Fibroblast of lung (primary cell): ENCODE data around the gene GDPGP1. TPM values are rescaled to one million over a fixed set of nuclear protein-coding genes. Genes with fewer than 3 reads are reported as not detected.

Experiments
- DNase-seq, 2 donors: peaks; one replicate each; pipeline versions ENCODE4 v3.0.0 to v3.0.0-alpha.2; 2010; ENCODE audit warnings: low read depth in 2 of 2
- H2AFZ ChIP-seq: 2 replicates; pipeline ENCODE4 v1.5.1; 2012; ENCODE audit warnings: low read length, control low read depth, inconsistent platforms
- H3K27ac ChIP-seq: 2 replicates; pipeline ENCODE4 v1.5.1; 2011; ENCODE audit warnings: low read length, control low read depth; ENCODE audit not compliant: insufficient read depth
- H3K27me3 ChIP-seq: 2 replicates; pipeline ENCODE4 v1.5.1; 2011; ENCODE audit warnings: mild to moderate bottlenecking, low read length; ENCODE audit not compliant: control insufficient read depth, insufficient read depth
- H3K36me3 ChIP-seq: 2 replicates; pipeline ENCODE4 v1.5.1; 2011; ENCODE audit warnings: low read length; ENCODE audit not compliant: control insufficient read depth, insufficient read depth
- H3K4me1 ChIP-seq: 2 replicates; pipeline ENCODE4 v1.5.1; 2011; ENCODE audit warnings: low read length; ENCODE audit not compliant: control insufficient read depth, insufficient read depth; ENCODE audit errors: extremely low read depth
- H3K4me2 ChIP-seq: 2 replicates; pipeline ENCODE4 v1.5.1; 2011; ENCODE audit warnings: low read length, control low read depth; ENCODE audit not compliant: insufficient read depth; ENCODE audit errors: extremely low read depth
- H3K4me3 ChIP-seq, 4 experiments: fragments of 200-600 bp in 1 of 4; sonication (generic) in 1 of 4; replicated peaks in 1 of 4; 2 replicates each; pipeline ENCODE4 v1.5.1; 2011 to 2016; ENCODE audit warnings: low read length in 4 of 4, low read depth in 3 of 4, mild to moderate bottlenecking in 3 of 4, control low read depth in 2 of 4, inconsistent platforms in 1 of 4, mixed read lengths in 1 of 4; ENCODE audit not compliant: insufficient read depth in 1 of 4; ENCODE audit errors: control extremely low read depth in 1 of 4
- H3K79me2 ChIP-seq: 2 replicates; pipeline ENCODE4 v1.5.1; 2012; ENCODE audit warnings: mild to moderate bottlenecking, low read length, inconsistent platforms; ENCODE audit not compliant: control insufficient read depth, insufficient read depth
- H3K9ac ChIP-seq: 2 replicates; pipeline ENCODE4 v1.5.1; 2011; ENCODE audit warnings: mild to moderate bottlenecking, low read length, control low read depth; ENCODE audit not compliant: insufficient read depth
- H3K9me3 ChIP-seq: 2 replicates; pipeline ENCODE4 v1.5.1; 2012; ENCODE audit warnings: low read depth, low read length; ENCODE audit not compliant: control insufficient read depth, insufficient read depth
- H4K20me1 ChIP-seq: 2 replicates; pipeline ENCODE4 v1.5.1; 2011; ENCODE audit warnings: low read length; ENCODE audit not compliant: control insufficient read depth, insufficient read depth; ENCODE audit errors: extremely low read depth
- CTCF ChIP-seq, 2 donors: IDR thresholded peaks in 1 of 2; conservative IDR thresholded peaks in 1 of 2; 1 replicate in 1 of 2; 2 replicates in 1 of 2; pipeline ENCODE4 v1.5.1; 2011 to 2012; ENCODE audit warnings: low read length in 2 of 2, control low read depth in 1 of 2, inconsistent platforms in 1 of 2, low read depth in 1 of 2, mild to moderate bottlenecking in 1 of 2
- EZH2 ChIP-seq: IDR thresholded peaks from 2 replicates; pipeline ENCODE4 v1.5.1; 2012; ENCODE audit warnings: low read length, control low read depth, mild to moderate bottlenecking; ENCODE audit errors: missing control alignments
- polyA plus RNA-seq, 2 donors: library from polyadenylated mRNA; depleted of rRNA in 1 of 2; stranded (reverse) in 1 of 2; unstranded in 1 of 2; fragments of >200 nt; gene quantifications; 2 replicates each; pipeline ENCODE4 v1.2.1, GENCODE V29; 2011 to 2012; ENCODE audit warnings: missing spikeins in 1 of 2
- total RNA-seq: library from RNA; depleted of rRNA; stranded (reverse); fragments of >200 nt; gene quantifications from 2 replicates; pipeline ENCODE4 v1.2.1, GENCODE V29; 2014

GDPGP1 gene
- total and polyA plus RNA-seq, 2 donors (not counting 1 experiment from before 2014, with no cell fraction given), result 1.9 to 9.7 TPM

DNA sequence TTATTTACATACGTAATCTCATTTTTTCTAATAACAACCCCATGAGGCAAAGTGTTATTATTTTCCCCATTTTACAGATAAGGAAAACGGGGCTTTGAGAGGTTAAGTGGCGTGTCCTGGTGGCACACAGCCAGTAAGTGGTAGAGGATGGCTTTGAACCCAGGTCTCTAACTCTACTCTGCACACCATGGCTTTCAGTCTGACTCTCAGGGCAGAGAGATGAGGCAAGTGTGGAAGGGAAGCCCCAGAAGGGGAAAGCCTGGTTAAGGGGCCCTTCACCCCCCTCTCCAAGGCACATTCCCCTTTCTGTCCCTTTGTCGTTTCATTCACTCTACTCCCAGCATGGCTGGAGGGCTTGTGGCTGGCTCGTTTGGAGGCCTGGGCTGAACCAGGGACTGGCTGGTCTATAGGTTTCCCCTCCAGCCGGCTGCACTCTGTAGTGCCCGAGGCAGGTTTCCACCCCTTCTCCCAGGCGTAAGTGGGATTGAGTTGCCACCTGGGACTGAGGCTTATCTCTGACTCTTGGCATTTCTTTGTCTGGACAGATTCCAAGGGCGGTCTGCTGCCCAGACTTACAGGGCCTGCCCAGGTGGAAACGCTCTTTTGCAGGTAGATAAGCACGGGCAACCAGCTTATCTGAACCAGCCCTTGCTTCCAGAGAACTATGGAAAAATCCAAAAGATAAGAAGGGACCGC lies 20.7 kb upstream of the GDPGP1 start:
- Histone ChIP-seq H3K27me3 (no peaks in the 10 kb centered on the region), H3K4me1 (no peaks in the 10 kb centered on the region), H3K79me2 (no peaks in the 10 kb centered on the region), H3K9me3 (no peaks in the 10 kb centered on the region), H3K27ac (no peak overlapping the region), H2AFZ (no peak overlapping the region), H4K20me1 (no peaks in the 10 kb centered on the region), H3K9ac (no peak overlapping the region), H3K4me3 (no peak overlapping the region), H3K36me3 (no peaks in the 10 kb centered on the region), H3K4me2 (no peak overlapping the region)
- TF ChIP-seq EZH2 (no peak), CTCF (conservative IDR thresholded peaks at IDR 0.05 in 1 of 2, IDR thresholded peaks at IDR 0.05 in 1 of 2; ENCODE audit: low read depth in 1 of 2, low read length in 2 of 2) (no peak)
- DNase-seq, result no peak

- Histone ChIP-seq H3K36me3 (no peaks in the 10 kb centered on the region), H3K4me1 (no peaks in the 10 kb centered on the region), H3K79me2 (no peaks in the 10 kb centered on the region), H3K4me2 (no peak overlapping the region), H3K27ac (no peak overlapping the region), H3K27me3 (no peaks in the 10 kb centered on the region), H4K20me1 (no peaks in the 10 kb centered on the region), H3K9me3 (no peaks in the 10 kb centered on the region), H3K4me3 (no peak overlapping the region), H3K9ac (no peak overlapping the region), H2AFZ (no peak overlapping the region)
- no peak for DNase-seq
- no peak for TF ChIP-seq CTCF (conservative IDR thresholded peaks at IDR 0.05 in 1 of 2, IDR thresholded peaks at IDR 0.05 in 1 of 2; ENCODE audit: low read depth in 1 of 2, low read length in 2 of 2)
- TF ChIP-seq EZH2, result no peak
Observed at GRCh38 chr15:90213818-90214204, 20.2 kb upstream of the GDPGP1 start.

GRCh38 chr15:90214553-90215196 lies 19.3 kb upstream of the GDPGP1 start:
- H3K4me2 ChIP-seq, result no peak overlapping the region
- H3K79me2 ChIP-seq, result no peaks in the 10 kb centered on the region
- no peaks in the 10 kb centered on the region for H3K36me3 ChIP-seq
- DNase-seq, result no peak
- TF ChIP-seq EZH2 (no peak), CTCF (conservative IDR thresholded peaks at IDR 0.05 in 1 of 2, IDR thresholded peaks at IDR 0.05 in 1 of 2; ENCODE audit: low read depth in 1 of 2, low read length in 2 of 2) (peak; percentile 22 to 36)
- H3K9ac ChIP-seq, result no peak overlapping the region
- no peaks in the 10 kb centered on the region for H3K9me3 ChIP-seq
- H3K27me3 ChIP-seq, result no peaks in the 10 kb centered on the region
- no peaks in the 10 kb centered on the region for H3K4me1 ChIP-seq
- H3K4me3 ChIP-seq, result no peak overlapping the region
- H2AFZ ChIP-seq, result no peak overlapping the region
- no peaks in the 10 kb centered on the region for H4K20me1 ChIP-seq
- H3K27ac ChIP-seq, result no peak overlapping the region
